Measurements from ENCODE around the gene SERINC2. TPM values are rescaled to one million over a fixed set of nuclear protein-coding genes. Genes with fewer than 3 reads are reported as not detected.
A peak's percentile ranks its signal among the peaks of the same experiment; 100 is the strongest.

Gene SERINC2
- polyA plus RNA-seq, 4 donors: 38.4 to 57.1 (median 47.9) TPM

DNA sequence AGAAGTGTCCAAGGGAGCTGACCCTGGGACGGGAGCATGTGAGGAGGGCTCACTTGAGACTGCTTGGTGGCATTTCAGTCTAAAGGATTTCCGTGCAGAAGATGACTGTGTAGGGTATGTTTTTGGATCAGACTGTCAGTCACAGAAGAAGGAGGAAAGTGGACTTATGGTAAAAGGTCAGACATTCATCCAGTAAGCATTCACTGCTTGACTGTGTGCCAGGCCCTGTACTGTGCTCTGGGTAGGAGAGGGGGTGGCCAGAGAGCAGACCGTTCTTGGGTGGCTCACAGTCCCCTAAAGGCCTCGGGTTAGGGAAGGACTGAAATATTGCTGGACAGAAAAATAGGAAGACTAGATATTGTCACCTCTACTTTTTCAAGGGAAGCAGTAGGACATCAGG lies 2.1 kb upstream of the SERINC2 start:
- no peak for DNase-seq (ENCODE audit: low read depth in 4 of 4, low spot score in 2 of 4)

DNA sequence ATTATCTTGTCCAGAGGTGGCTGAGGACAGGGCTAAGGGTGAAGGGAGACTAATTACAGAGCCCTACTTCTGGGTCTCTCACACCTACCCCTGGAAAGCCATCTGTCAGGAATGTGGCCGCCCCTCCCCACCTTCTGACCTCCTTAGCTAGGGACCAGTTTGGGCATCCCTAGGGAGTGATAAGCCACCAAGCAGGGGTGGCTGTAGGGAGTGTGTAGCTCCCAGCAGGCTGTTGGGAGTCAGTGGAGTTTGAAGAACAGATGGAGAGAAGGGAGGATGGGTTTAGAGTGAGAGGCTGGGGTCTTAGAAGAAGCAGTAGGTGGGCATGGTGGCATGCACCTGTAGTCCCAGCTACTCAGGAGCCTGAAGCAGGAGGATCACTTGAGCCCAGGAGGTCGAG lies 808 bp upstream of the SERINC2 start:
- DNase-seq (ENCODE audit: low read depth in 4 of 4, low spot score in 2 of 4): no peak

DNA sequence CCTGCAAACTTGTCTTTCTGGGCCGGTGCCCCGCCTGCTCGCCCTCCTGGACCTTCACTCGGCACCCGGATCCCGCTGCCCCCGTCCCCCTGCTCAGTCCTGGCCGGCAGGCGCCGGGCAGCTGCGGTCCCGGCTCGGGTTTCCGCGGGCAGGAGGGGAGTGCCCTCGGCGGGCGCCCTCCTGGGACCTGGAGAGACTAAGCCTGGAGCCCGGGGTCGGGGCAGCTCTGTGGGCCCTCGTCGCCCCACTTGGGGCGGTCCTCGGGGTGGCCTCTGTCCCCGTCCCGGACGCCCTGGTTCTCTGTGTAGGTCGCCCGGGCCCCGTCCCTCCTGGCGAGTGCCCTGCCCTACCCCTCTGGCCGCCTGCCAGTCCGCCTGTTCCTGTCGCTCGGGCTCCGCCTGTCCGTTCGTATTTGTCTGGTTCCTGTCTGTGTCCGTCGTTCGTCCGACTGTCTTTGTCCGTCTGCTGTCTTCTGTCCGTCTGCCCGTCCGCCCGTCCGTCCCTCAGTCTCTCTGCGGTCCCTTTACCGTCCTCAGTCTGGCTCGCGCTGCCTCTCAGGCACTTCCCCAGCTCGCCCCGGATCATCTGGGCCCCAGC lies 490 bp downstream of the SERINC2 start:
- peak in 3 of 4 donors; percentile 30 to 55 (median 51) for DNase-seq (ENCODE audit: low read depth in 4 of 4, low spot score in 2 of 4)

DNA sequence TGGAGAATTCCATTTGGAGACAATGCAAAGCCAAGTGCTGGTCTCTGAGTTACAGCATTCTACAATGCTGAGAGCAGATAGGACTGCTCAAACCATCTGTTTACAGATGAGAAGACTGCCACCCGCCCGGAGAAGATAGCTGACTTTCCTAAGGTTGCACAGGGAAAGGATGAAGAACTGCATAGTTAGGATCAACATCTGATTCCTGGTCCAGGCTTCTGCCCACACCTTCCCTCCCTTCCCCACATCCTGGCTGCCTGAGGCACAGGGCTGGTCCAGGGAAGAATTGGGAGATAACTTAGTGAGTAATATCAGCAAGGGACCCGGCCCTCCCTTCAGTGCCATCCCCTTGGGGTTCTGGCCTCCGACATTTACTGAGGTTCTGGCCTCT lies 2.0 kb downstream of the SERINC2 start:
- no peak for DNase-seq (ENCODE audit: low read depth in 4 of 4, low spot score in 2 of 4)

DNA sequence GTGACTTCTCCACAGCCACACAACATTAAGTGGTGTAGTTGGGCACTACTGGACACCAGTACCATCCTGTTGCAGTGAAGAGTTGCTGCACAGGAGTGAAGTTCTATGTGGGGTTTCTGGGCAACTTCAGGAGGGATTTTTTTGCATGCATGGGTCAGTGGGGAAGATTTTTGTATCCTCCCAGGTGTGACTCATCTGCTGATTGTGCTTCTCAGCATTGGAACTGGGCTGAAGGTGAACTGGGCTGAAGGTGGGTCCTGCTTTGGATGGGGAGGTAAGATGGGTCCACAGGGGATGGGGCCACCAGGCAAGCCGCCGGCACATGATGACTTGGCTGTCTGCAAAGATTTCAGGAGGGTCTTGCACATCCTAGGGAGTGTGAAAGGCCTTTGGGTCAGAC lies 2.6 kb downstream of the SERINC2 start:
- DNase-seq (ENCODE audit: low read depth in 4 of 4, low spot score in 2 of 4): no peak

DNA sequence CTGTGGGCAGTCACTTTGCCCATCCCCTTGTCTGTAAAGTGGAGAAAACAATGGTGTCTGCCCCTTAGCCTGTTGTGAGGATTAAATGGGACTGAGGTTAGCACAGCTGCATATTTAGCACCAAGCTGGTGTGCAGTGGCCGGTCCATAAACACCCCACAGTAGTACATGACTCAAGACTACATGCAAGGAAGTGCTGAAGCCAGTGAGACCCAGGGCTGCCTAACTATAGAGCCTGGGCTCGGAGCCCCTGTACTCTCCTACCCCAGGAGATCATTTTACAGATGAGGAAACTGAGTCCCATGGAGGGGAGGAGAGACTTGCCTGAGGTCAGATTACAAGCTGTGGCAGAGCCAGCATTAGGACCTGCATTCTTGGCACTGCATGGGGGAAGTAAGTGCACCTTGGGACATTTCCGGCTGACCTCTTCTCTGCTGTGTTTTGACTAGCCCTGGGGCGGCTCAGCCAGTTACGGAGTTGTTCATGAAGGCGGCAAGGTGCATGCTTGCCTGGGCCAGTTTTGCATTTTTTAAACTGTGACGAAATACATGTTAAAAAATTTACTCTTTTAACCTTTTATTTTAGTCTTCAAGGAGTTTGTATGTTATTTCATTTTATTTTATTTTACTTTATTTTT lies 3.2 kb downstream of the SERINC2 start:
- DNase-seq (ENCODE audit: low read depth in 4 of 4, low spot score in 2 of 4): no peak

DNA sequence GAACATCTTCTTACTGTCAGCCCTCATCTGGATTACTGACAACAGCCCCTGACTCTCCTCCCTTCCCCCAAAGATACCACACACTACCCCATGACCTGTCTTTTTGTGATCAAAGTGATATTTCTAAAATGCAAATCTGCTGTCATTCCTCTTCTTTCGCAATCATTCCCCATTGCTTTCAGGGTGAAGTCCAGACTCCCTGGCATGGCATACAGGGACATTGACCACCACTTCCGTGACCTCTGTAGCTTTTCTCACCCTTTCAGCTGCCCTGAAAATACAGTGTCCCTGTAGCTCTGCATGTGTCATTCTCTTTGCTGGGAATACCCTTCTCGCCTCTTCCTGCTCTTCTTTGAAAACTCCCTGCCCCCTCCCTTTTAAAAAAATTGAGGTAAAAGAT lies 4.1 kb downstream of the SERINC2 start:
- DNase-seq (ENCODE audit: low read depth in 4 of 4, low spot score in 2 of 4): no peak

DNA sequence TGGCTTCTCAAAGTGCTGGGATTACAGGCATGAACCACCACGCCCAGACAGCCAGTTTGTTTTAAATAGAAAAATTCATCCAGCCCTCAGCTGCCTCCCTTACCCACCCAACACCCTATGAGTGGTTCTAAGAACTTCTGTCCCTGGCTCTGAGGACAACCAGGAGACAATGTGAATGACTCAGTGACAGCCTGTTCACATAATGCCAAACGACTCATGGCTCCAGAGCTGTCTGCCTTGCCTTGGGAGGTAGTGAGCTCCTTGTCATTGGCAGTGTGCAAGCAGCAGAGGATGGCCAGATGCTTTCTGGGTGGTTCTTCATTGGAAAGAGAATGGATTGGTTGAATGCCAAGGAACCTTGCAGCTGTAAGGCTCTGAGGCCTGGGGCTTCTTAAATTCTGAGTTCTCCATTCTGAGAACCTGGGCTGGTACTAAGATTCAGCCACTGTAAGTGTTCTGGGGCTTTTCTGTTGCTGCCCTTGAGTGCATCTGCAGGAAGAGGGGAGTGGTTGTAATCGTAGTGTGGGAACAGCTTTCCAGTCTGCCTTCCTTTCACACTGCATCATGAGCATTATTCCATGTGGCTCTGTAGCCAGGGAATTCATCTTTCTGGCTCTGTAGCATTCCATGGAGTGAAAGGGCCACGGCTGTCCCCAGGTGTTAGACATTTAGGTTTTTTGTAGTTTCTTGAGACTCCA lies 5.8 kb downstream of the SERINC2 start:
- DNase-seq (ENCODE audit: low read depth in 4 of 4, low spot score in 2 of 4): no peak

DNA sequence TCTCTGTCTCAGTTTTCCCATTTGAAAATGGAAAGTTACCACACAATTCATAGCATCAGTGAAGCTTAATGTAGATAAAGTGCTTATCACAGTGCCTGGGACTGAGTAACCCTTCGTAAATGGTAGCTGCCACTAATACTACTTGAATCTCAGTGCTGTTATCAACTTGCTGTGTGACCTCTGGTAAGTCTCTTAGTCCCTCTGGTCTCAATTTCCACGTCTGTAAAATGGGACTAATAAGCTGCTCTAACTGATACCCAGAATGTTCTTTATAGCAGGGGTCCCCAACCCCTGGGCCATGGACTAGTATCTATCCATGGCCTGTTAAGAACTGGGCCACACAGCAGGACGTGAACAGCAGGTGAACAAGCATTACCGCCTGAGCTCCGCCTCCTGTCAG lies 7.7 kb downstream of the SERINC2 start:
- no peak for DNase-seq (ENCODE audit: low read depth in 4 of 4, low spot score in 2 of 4)

DNA sequence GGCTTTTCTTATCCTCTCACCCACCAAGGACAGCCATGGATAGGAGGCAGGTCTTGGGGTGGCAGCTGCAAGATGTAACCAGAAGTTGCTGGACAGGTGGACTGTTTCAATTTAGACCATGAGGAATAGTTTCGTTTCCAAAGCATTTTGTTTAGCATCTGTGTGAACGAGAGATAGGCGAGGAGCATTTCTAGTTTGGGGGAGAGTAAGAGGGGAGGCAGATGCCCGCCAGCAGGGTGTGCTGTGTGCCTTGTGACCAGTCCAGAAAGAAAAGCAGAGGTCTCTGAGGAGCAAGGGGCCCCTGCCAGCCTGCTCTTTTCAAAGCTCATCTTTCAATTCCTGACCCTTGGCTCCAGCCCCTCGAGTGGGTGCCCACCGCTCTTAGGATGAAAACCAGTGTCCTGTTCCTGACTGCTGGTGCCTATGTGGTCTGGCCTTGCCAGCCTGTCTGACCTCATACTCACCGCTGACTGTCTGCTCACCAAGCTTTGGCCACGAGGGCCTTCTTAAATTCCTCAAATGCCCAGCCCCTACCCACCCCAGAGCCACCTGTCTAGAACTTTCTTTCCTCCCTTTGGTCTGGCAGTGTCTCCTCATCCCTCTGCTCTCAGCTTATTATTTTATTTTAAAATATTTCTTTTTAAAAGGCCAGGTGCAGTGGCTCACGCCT lies 8.5 kb downstream of the SERINC2 start:
- no peak for DNase-seq (ENCODE audit: low read depth in 4 of 4, low spot score in 2 of 4)

DNA sequence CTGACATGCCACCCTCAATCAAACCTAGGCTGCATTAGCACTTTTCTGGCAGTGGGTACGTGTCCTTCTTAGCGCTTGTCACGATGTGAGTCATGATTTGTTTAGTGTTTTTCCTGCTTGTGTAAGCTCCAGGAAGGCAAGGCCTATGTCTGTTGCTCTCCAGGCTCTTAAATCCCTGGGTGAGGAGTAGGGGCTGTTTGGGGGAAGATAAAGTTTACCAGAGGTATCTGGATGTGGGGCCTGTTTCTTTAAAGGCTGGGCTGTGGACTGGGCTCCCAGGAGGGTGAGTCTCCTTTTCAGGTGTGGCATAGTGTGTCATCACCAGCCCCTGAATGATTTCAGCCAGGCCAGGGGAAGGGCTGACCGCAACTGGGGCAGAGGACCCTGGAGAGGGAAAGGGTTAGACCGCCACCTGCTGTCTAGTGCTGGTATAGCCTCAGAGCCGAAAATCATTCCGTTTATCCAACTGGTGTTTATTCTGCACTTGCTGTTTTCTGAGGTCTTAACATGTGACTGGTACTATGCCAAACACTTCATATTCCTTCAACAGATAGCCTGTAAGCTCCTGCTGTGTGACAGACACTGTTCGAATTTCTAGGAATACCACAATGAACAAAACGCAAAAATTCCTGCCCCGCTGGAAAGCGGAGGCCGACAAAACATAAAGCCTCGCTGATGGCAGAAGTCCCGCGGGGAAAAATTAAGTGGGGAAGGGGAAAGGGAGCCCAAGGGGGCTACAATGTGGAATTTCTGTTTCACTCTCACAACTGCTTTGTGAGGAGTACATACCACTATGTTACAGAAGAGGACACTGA lies 9.7 kb downstream of the SERINC2 start:
- DNase-seq (ENCODE audit: low read depth in 4 of 4, low spot score in 2 of 4): peak in 2 of 4 donors; percentile 26 to 36

DNA sequence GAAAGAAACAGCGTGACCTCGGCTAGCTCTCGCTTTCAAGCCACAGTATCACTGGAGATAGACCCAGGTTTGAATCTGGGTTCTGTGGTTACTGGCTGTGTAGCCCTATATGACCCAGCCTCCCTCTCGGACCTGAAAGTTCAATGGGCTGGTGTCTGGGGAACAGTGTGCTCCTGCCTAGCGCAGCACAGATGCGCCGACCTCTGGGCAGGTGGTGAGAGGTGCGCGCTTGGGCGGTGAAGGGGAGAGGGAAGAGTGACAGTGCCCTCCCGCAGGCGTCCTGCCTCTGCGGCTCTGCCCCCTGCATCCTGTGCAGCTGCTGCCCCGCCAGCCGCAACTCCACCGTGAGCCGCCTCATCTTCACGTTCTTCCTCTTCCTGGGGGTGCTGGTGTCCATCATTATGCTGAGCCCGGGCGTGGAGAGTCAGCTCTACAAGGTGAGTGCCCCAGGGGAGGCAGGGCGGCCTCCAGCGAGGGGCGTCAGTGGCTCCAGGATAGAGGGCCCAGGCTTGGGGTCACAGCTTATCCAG lies 10.5 kb downstream of the SERINC2 start:
- no peak for DNase-seq (ENCODE audit: low read depth in 4 of 4, low spot score in 2 of 4)

DNA sequence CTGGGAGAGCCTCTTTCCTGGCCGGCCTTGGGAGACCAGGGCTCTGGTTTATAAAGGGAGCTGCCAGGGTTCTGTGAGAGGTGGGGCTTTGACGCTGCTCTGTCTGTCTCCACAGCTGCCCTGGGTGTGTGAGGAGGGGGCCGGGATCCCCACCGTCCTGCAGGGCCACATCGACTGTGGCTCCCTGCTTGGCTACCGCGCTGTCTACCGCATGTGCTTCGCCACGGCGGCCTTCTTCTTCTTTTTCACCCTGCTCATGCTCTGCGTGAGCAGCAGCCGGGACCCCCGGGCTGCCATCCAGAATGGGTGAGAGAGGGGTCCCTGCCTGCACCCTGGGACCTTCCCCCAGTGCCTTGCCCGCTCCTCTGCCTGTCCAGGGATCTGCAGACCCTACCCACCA lies 11.6 kb downstream of the SERINC2 start:
- DNase-seq (ENCODE audit: low read depth in 4 of 4, low spot score in 2 of 4): no peak

DNA sequence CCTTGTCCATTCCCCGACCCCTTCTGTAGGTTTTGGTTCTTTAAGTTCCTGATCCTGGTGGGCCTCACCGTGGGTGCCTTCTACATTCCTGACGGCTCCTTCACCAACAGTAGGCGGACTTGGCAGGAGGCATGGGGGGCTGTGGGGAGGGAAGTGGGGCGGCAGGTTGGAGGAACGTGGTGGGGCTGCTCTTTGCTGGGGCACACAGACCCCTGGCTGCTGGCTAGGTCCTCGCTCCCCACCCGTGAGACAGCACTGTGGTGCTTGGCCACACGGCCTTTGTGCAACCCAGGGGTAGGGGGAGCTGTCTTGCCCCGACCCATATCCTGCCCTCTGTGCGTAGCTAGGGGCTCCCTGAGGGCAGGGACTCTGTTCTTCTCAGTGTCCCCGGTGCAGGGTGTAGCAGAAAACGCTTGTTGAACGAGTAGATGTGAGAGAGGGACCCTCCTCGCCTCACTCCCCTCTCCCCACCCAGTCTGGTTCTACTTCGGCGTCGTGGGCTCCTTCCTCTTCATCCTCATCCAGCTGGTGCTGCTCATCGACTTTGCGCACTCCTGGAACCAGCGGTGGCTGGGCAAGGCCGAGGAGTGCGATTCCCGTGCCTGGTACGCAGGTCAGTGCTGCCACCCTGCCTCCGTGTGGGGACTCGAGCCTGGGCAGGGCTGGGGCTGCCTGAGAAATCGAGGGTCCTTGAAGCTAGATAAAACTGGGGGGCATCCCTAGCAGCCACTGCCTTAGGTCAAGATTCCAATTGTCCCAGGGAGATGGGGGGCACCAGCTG lies 12.5 kb downstream of the SERINC2 start:
- DNase-seq (ENCODE audit: low read depth in 4 of 4, low spot score in 2 of 4): no peak

DNA sequence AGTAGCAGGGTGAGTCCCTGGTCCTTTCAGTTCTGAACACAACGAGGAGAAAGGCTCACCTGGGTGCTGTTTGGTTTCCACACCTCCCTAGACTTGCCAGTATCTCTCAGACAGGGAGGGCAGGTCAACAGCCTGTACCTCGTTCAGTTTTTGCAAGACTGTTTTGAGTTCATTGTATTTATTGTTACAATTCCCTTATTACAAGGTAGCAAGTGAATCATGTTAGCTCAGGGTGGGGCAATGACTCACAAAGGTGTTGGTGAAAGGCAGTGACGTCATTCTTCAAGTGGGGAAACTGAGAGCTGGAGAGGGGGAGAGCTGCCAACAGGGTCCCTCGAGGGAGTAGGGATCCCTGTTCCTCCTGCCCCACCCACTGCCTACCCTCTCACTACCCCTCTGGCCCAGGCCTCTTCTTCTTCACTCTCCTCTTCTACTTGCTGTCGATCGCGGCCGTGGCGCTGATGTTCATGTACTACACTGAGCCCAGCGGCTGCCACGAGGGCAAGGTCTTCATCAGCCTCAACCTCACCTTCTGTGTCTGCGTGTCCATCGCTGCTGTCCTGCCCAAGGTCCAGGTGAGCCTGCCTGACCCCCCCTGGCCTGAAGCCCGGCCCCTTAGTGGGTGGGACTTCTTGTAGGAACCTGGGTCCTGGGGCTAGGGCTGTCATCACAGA lies 13.4 kb downstream of the SERINC2 start:
- no peak for DNase-seq (ENCODE audit: low read depth in 4 of 4, low spot score in 2 of 4)

DNA sequence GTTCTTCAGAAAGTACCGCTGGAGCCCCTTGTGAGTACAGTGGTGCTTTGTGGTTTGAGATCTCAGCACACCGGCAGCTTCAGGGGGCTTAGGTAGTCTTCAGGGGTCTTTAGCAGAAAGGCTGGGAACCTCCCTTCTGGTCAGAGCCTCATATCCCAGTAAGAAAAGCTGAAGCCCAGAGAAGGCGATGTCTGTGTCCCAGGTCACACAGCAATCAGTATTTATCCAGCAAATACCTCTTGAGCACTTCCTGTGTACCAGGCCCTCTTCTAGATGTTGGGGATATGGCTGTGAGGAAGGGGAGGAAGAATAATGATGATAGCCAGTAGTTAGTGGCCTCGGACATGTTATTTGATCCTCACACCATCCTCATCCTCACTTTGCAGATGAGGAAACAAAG lies 14.3 kb downstream of the SERINC2 start:
- no peak for DNase-seq (ENCODE audit: low read depth in 4 of 4, low spot score in 2 of 4)

DNA sequence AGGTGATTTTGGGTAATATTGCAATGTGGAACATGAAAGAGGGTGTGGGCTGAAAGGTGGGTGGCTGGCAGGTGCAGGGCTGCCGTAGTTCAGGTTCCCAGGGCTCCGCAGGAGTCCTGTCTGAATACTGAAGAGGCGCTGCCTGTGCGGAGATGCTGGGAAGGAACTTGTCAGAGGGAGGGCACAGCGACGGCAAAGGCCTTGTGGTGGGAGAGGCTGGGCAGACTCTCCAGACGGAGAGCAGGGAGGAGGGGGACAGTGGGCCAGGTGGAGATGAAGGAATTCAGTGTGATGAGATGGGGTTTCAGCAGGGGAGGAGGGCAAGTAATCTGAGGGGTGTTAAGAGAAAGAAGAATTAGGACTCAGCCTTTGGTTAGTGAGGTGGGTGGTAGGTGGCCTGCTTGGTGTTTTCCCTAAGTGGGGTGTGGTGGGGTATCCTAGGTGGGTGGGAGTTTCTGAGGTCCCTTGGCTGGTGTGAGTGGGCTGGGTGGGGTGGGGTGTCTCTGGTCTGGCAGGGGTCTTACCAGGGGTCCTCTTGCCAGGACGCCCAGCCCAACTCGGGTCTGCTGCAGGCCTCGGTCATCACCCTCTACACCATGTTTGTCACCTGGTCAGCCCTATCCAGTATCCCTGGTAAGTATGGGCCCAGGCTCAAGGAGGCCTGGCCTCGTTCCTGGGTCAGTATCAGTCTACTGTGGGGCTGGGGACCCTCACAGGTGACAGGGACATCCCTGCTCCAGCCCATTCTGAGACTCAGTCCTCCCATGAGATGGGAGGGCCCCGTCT lies 15.6 kb downstream of the SERINC2 start:
- DNase-seq (ENCODE audit: low read depth in 4 of 4, low spot score in 2 of 4): no peak

DNA sequence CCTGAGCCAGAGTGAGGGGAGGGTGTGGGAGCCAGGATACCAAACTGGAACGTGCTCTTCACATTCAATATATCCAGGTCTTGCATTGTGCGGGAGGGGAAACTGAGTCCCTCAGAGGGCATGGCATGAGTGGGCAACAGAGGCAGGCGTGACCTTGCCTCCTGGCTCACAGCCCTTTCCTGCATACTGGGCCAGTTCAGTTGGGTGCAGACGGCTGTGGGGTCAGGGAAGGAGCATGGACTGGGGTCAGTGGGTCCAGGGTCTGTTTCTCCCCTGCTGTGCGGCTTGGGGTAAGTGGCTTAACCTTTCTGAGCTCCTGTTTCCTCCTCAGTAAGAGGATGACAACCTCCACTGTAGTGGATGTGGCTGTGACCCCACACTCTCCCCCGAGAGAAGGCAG lies 16.6 kb downstream of the SERINC2 start:
- no peak for DNase-seq (ENCODE audit: low read depth in 4 of 4, low spot score in 2 of 4)
